PFSK-1 (cell line): ENCODE measurements around the gene TNFAIP8.

Experiments
- FOXP2 ChIP-seq: optimal IDR thresholded peaks from 2 replicates; pipeline ENCODE3; 2011; ENCODE audit warnings: borderline replicate concordance, control low read depth, inconsistent platforms; ENCODE audit not compliant: insufficient read depth; ENCODE audit errors: extremely low read length, extremely low read depth
- POLR2AphosphoS5 ChIP-seq: IDR thresholded peaks from 2 replicates; pipeline ENCODE4 v1.6.1; 2012; ENCODE audit warnings: low read depth, mild to moderate bottlenecking, control low read depth, low read length, moderate library complexity
- TF ChIP-seq, protein P1 (sequence below), 2 experiments: IDR thresholded peaks; 2 replicates each; pipeline versions ENCODE4 v1.6.1 to v1.8.0; 2011 to 2012; ENCODE audit warnings: low read depth in 2 of 2, low read length in 2 of 2, control low read depth in 1 of 2, inconsistent platforms in 1 of 2, mild to moderate bottlenecking in 1 of 2, moderate library complexity in 1 of 2; ENCODE audit not compliant: insufficient read depth in 1 of 2

DNA sequence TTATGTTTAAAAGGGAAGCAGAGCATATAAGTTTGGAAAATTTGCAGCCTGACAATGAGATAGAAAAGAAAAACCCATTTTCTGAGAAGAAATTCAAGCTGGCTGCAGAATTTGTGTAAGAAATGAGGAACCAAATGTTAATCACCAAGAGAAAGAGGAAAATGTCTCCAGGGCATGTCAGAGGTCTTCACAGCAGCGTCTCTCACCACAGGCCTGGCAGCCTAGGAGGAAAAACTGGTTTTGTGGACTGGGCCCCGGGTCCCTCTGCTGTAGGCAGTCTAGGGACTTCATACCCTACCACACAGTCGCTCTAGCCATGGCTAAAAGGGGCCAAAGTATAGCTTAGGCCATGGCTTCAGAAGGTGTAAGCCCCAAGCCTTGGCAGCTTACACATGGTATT, 64.3 kb downstream of the TNFAIP8 start:
- TF ChIP-seq FOXP2 (no peak), POLR2AphosphoS5 (no peak)
- TF ChIP-seq, protein P1, sequence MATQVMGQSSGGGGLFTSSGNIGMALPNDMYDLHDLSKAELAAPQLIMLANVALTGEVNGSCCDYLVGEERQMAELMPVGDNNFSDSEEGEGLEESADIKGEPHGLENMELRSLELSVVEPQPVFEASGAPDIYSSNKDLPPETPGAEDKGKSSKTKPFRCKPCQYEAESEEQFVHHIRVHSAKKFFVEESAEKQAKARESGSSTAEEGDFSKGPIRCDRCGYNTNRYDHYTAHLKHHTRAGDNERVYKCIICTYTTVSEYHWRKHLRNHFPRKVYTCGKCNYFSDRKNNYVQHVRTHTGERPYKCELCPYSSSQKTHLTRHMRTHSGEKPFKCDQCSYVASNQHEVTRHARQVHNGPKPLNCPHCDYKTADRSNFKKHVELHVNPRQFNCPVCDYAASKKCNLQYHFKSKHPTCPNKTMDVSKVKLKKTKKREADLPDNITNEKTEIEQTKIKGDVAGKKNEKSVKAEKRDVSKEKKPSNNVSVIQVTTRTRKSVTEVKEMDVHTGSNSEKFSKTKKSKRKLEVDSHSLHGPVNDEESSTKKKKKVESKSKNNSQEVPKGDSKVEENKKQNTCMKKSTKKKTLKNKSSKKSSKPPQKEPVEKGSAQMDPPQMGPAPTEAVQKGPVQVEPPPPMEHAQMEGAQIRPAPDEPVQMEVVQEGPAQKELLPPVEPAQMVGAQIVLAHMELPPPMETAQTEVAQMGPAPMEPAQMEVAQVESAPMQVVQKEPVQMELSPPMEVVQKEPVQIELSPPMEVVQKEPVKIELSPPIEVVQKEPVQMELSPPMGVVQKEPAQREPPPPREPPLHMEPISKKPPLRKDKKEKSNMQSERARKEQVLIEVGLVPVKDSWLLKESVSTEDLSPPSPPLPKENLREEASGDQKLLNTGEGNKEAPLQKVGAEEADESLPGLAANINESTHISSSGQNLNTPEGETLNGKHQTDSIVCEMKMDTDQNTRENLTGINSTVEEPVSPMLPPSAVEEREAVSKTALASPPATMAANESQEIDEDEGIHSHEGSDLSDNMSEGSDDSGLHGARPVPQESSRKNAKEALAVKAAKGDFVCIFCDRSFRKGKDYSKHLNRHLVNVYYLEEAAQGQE (IDR thresholded peaks at IDR 0.05; ENCODE audit: insufficient read depth in 1 of 2, low read depth in 2 of 2, low read length in 2 of 2), result no peak
